K562 (cell line): Measurements from ENCODE around the gene B4GALT5. TPM values are rescaled to one million over a fixed set of nuclear protein-coding genes. Genes with fewer than 3 reads are reported as not detected.
A peak's percentile ranks its signal among the peaks of the same experiment; 100 is the strongest.

Experiments
- ARID1B ChIP-seq: fragments of 450-650 bp; IDR thresholded peaks from 2 replicates; pipeline ENCODE4 v1.6.1; 2016; ENCODE audit warnings: antibody characterized with exemption, mild to moderate bottlenecking, inconsistent platforms
- HDGF ChIP-seq: fragments of 450-650 bp; IDR thresholded peaks from 2 replicates; pipeline ENCODE4 v1.6.1; 2016
- HMG20B ChIP-seq: fragments of 250-450 bp; sonication (Bioruptor Pico); IDR thresholded peaks from 2 replicates; pipeline ENCODE4 v1.5.0; 2021; ENCODE audit warnings: mild to moderate bottlenecking
- HNRNPH1 ChIP-seq: fragments of 200-400 bp; formaldehyde crosslinking; optimal IDR thresholded peaks from 2 replicates; pipeline ENCODE3; 2017; ENCODE audit warnings: low read depth, mild to moderate bottlenecking, low read length, moderate library complexity
- KDM1A ChIP-seq, 2 experiments: fragments of 450-650 bp; IDR thresholded peaks; 2 replicates each; pipeline ENCODE4 v1.6.1; 2016; ENCODE audit warnings: mild to moderate bottlenecking in 2 of 2
- MAFG ChIP-seq: fragments of 450-650 bp; conservative IDR thresholded peaks from 2 replicates; pipeline ENCODE4 v1.6.1; 2016; ENCODE audit warnings: missing genetic modification characterization, missing compliant biosample characterization
- NR2C1 ChIP-seq, 2 experiments: fragments of 450-650 bp; IDR thresholded peaks; 2 replicates each; pipeline ENCODE4 v1.6.1; 2017; ENCODE audit warnings: mild to moderate bottlenecking in 2 of 2, antibody characterized with exemption in 1 of 2, inconsistent platforms in 1 of 2, missing compliant biosample characterization in 1 of 2, missing genetic modification characterization in 1 of 2
- POLR2AphosphoS5 ChIP-seq: IDR thresholded peaks from 2 replicates; pipeline ENCODE4 v1.6.1; 2011; ENCODE audit warnings: mild to moderate bottlenecking, low read depth, low read length, moderate library complexity; ENCODE audit not compliant: control insufficient read depth, insufficient read depth
- RCOR1 ChIP-seq, 2 experiments: IDR thresholded peaks; 2 replicates each; pipeline ENCODE4 v1.6.1; 2012; ENCODE audit warnings: low read depth in 2 of 2, low read length in 2 of 2, borderline replicate concordance in 1 of 2, improper control_type of control experiment in 1 of 2
- SREBF2 ChIP-seq: sonication (generic); formaldehyde crosslinking; IDR thresholded peaks from 2 replicates; pipeline ENCODE4 v1.4.0; 2020; ENCODE audit warnings: mild to moderate bottlenecking, missing genetic modification reagents
- TCFL5 ChIP-seq: fragments of 250-450 bp; sonication (Bioruptor Pico); conservative IDR thresholded peaks from 2 replicates; pipeline ENCODE4 v1.6.1; 2021; ENCODE audit warnings: mild to moderate bottlenecking, moderate library complexity, matching md5 sums
- TEAD4 ChIP-seq, 2 experiments: sonication (generic) in 1 of 2; formaldehyde crosslinking in 1 of 2; IDR thresholded peaks; 2 replicates each; pipeline versions ENCODE4 v1.6.1 to v1.8.0; 2012 to 2022; ENCODE audit warnings: borderline replicate concordance in 1 of 2, inconsistent platforms in 1 of 2, low read length in 1 of 2, mild to moderate bottlenecking in 1 of 2, missing genetic modification reagents in 1 of 2
- ZNF274 ChIP-seq: IDR thresholded peaks from 2 replicates; pipeline ENCODE4 v1.6.1; 2011; ENCODE audit warnings: low read depth, mild to moderate bottlenecking, low read length, moderate library complexity, borderline replicate concordance
- ZNF77 ChIP-seq: fragments of 250-450 bp; sonication (Bioruptor Pico); IDR thresholded peaks from 2 replicates; pipeline ENCODE4 v1.5.0; 2020
- polyA plus RNA-seq, 8 experiments: library from polyadenylated mRNA; depleted of rRNA in 4 of 8; stranded (reverse) in 5 of 8; unstranded in 3 of 8; fragments of >200 nt; fragmentation: Nextera tagmentation in 2 of 8; fragmentation: Illumina TruSeq in 1 of 8; extraction: Ambion mirVana in 2 of 8; extraction: Trizol in 1 of 8; gene quantifications; 2 replicates each; pipeline versions ENCODE4 v1.2.1 to v1.2.3, GENCODE V29; 2011 to 2014; ENCODE audit warnings: inconsistent platforms in 1 of 8, missing spikeins in 1 of 8
- total RNA-seq, 7 experiments: library from RNA; depleted of rRNA in 6 of 7; stranded (reverse); fragments of >200 nt in 6 of 7; fragmentation: Illumina TruSeq in 2 of 7; extraction: Trizol in 2 of 7; gene quantifications; 2 replicates each; pipeline versions ENCODE4 v1.2.1 to v1.2.3, GENCODE V29; 2011 to 2021; ENCODE audit warnings: low replicate concordance in 1 of 7
- TF ChIP-seq, protein P1 (sequence below): fragments of 450-650 bp; IDR thresholded peaks from 2 replicates; pipeline ENCODE4 v1.6.1; 2016
- TF ChIP-seq, protein P2 (sequence below): fragments of 250-450 bp; sonication (Bioruptor Pico); IDR thresholded peaks from 2 replicates; pipeline ENCODE4 v1.5.0; 2020; ENCODE audit warnings: mild to moderate bottlenecking, borderline replicate concordance
- TF ChIP-seq, protein P3 (sequence below): sonication (generic); formaldehyde crosslinking; IDR thresholded peaks from 2 replicates; pipeline ENCODE4 v1.8.0; 2022; ENCODE audit warnings: mild to moderate bottlenecking, missing genetic modification reagents
- TF ChIP-seq, protein P4 (sequence below): sonication (generic); formaldehyde crosslinking; IDR thresholded peaks from 2 replicates; pipeline ENCODE4 v1.8.0; 2022; ENCODE audit warnings: missing genetic modification reagents, mild to moderate bottlenecking, borderline replicate concordance

B4GALT5 gene
- total and polyA plus RNA-seq, 9 of the 15 experiments (the other 6 are each of a cell fraction or from before 2014, with no cell fraction given) = 8.5 to 32.6 (median 23.4) TPM

DNA sequence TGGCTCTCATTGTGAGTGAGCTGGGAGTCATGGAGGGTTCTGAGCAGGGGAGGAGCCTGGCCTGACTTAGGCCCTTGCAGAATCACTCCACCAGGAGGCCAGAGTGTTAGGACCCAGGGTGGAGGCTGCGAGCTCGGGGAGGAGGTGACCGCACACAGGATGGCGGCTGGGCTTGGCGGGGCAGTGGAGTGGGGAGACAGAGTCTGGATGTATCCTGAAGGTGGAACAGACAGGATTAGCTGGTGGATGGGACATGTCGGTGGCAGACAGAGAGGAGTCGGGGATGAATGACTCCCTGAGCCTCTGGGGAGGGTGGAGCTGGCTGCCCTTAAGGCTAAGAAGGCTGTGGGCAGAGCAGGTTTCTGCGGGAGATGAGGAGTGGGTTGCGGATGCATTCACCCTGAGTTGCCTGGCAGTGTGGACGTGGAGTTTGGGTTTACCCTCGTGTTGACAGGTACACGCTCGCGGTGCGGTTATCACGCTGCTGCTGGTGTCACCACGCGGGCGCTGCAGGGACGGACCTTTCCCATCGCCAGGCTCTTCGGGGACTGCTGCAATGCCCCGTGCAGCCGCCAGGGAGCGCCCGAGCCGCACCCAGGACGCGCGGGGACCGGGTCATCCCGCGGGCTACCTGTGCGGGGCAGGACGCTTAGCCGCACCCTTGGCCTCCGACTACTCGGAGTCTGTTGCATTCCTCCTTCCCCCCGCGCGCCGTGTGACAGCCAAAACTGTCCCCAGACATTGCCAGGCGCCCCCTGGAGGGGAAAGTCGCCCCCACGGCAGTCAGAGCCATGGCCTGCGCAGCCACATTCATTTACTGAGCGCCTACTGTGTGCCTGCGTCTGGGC, 102.8 kb downstream of the B4GALT5 start (continued):
- TF ChIP-seq RCOR1 (IDR thresholded peaks at IDR 0.05; ENCODE audit: borderline replicate concordance in 1 of 2, low read depth in 2 of 2, low read length in 2 of 2) (peak in 1 of 2 experiments; percentile 85; a peak in 2 of 4 replicates), HDGF (0 out of 2 replicates have a peak, but pooled peaks have one; percentile 21), ARID1B (no peak), HMG20B (CRISPR knock-in tag) (no peak), ZNF274 (no peak), SREBF2 (no peak), TCFL5 (no peak), KDM1A (IDR thresholded peaks at IDR 0.05) (0 out of 4 replicates have a peak, but pooled peaks of 1 of the 2 experiments have one; percentile 45), ZNF77 (CRISPR knock-in tag) (no peak), MAFG (tag) (no peak), NR2C1 (IDR thresholded peaks at IDR 0.05) (no peak), NR2C1 (tag; IDR thresholded peaks at IDR 0.05) (0 out of 2 replicates have a peak, but pooled peaks have one; percentile 30), POLR2AphosphoS5 (no peak), TEAD4 (IDR thresholded peaks at IDR 0.05; ENCODE audit: low read length) (peak; percentile 58; the same call in 1 of the 2 replicates), TEAD4 (CRISPR knock-in tag; IDR thresholded peaks at IDR 0.05; ENCODE audit: borderline replicate concordance) (0 out of 2 replicates have a peak, but pooled peaks have one; percentile 17), HNRNPH1 (no peak)
- TF ChIP-seq, protein P1, sequence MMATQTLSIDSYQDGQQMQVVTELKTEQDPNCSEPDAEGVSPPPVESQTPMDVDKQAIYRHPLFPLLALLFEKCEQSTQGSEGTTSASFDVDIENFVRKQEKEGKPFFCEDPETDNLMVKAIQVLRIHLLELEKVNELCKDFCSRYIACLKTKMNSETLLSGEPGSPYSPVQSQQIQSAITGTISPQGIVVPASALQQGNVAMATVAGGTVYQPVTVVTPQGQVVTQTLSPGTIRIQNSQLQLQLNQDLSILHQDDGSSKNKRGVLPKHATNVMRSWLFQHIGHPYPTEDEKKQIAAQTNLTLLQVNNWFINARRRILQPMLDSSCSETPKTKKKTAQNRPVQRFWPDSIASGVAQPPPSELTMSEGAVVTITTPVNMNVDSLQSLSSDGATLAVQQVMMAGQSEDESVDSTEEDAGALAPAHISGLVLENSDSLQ = 0 out of 2 replicates have a peak, but pooled peaks have one; percentile 4
- TF ChIP-seq, protein P2, sequence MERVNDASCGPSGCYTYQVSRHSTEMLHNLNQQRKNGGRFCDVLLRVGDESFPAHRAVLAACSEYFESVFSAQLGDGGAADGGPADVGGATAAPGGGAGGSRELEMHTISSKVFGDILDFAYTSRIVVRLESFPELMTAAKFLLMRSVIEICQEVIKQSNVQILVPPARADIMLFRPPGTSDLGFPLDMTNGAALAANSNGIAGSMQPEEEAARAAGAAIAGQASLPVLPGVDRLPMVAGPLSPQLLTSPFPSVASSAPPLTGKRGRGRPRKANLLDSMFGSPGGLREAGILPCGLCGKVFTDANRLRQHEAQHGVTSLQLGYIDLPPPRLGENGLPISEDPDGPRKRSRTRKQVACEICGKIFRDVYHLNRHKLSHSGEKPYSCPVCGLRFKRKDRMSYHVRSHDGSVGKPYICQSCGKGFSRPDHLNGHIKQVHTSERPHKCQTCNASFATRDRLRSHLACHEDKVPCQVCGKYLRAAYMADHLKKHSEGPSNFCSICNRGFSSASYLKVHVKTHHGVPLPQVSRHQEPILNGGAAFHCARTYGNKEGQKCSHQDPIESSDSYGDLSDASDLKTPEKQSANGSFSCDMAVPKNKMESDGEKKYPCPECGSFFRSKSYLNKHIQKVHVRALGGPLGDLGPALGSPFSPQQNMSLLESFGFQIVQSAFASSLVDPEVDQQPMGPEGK = no peak
- TF ChIP-seq, protein P3, sequence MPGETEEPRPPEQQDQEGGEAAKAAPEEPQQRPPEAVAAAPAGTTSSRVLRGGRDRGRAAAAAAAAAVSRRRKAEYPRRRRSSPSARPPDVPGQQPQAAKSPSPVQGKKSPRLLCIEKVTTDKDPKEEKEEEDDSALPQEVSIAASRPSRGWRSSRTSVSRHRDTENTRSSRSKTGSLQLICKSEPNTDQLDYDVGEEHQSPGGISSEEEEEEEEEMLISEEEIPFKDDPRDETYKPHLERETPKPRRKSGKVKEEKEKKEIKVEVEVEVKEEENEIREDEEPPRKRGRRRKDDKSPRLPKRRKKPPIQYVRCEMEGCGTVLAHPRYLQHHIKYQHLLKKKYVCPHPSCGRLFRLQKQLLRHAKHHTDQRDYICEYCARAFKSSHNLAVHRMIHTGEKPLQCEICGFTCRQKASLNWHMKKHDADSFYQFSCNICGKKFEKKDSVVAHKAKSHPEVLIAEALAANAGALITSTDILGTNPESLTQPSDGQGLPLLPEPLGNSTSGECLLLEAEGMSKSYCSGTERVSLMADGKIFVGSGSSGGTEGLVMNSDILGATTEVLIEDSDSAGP (CRISPR knock-in tag) = peak; percentile 15; the same call in 1 of the 2 replicates
- TF ChIP-seq, protein P4, sequence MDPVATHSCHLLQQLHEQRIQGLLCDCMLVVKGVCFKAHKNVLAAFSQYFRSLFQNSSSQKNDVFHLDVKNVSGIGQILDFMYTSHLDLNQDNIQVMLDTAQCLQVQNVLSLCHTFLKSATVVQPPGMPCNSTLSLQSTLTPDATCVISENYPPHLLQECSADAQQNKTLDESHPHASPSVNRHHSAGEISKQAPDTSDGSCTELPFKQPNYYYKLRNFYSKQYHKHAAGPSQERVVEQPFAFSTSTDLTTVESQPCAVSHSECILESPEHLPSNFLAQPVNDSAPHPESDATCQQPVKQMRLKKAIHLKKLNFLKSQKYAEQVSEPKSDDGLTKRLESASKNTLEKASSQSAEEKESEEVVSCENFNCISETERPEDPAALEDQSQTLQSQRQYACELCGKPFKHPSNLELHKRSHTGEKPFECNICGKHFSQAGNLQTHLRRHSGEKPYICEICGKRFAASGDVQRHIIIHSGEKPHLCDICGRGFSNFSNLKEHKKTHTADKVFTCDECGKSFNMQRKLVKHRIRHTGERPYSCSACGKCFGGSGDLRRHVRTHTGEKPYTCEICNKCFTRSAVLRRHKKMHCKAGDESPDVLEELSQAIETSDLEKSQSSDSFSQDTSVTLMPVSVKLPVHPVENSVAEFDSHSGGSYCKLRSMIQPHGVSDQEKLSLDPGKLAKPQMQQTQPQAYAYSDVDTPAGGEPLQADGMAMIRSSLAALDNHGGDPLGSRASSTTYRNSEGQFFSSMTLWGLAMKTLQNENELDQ (CRISPR knock-in tag) = no peak
